Endothelial cell of umbilical vein (primary cell): Measurements from ENCODE around the gene PHF12. TPM values are rescaled to one million over a fixed set of nuclear protein-coding genes. Genes with fewer than 3 reads are reported as not detected.

Experiments used
- BruUV-seq: library from RNA; stranded (reverse); fragments of 400-500 nt; replicated peaks from 2 replicates; lab custom pipeline; 2021; lab: Mats Ljungman, UMichigan
- CTCF ChIA-PET: fragments of 300-600, 350-600 bp; sonication (Branson Sonifier 250); formaldehyde crosslinking; loops from one replicate; lab custom pipeline; 2021; ENCODE audit warnings: antibody characterized with exemption, inconsistent platforms; lab: Charles Lee
- POLR2A ChIA-PET: fragments of 300-600, 350-600 bp; sonication (Branson Sonifier 250); formaldehyde crosslinking; loops from one replicate; lab custom pipeline; 2021; ENCODE audit warnings: antibody characterized with exemption, inconsistent platforms; lab: Charles Lee
- DNase-seq: peaks from one replicate; pipeline ENCODE4 v3.0.0-alpha.2; 2011; ENCODE audit warnings: low read depth, low spot score
- FAIRE-seq: peaks from 2 replicates; lab custom pipeline; 2011; peaks lifted over from hg19 to GRCh38; lab: Jason Lieb, UNC
- H2AFZ ChIP-seq: 2 replicates; pipeline ENCODE4 v1.6.0; 2012; ENCODE audit warnings: low read depth, low read length, control low read depth, inconsistent platforms
- H3K27ac ChIP-seq: 2 replicates; pipeline ENCODE4 v1.5.1; 2011; ENCODE audit warnings: low read depth, mild to moderate bottlenecking, control low read depth, low read length, moderate library complexity; ENCODE audit not compliant: insufficient read depth
- H3K27me3 ChIP-seq, 2 experiments: 2 replicates each; pipeline versions ENCODE4 v1.6.0 to v1.6.1; 2011; ENCODE audit warnings: low read length in 2 of 2, mixed read lengths in 1 of 2; ENCODE audit not compliant: control insufficient read depth in 2 of 2, insufficient read depth in 2 of 2
- H3K36me3 ChIP-seq, 2 experiments: 2 replicates in 1 of 2; 3 replicates in 1 of 2; pipeline ENCODE4 v1.5.1; 2011; ENCODE audit warnings: low read length in 2 of 2, mild to moderate bottlenecking in 1 of 2, moderate library complexity in 1 of 2; ENCODE audit not compliant: control insufficient read depth in 2 of 2, insufficient read depth in 2 of 2; ENCODE audit errors: extremely low read depth in 1 of 2
- H3K4me1 ChIP-seq: 3 replicates; pipeline ENCODE4 v1.5.1; 2011; ENCODE audit warnings: mild to moderate bottlenecking, low read length; ENCODE audit not compliant: control insufficient read depth, insufficient read depth; ENCODE audit errors: extremely low read depth
- H3K4me2 ChIP-seq: 2 replicates; pipeline ENCODE4 v1.6.1; 2011; ENCODE audit warnings: low read length, control low read depth, mixed read lengths; ENCODE audit not compliant: insufficient read depth
- H3K4me3 ChIP-seq, 3 experiments: fragments of 200-600 bp in 1 of 3; sonication (generic), shearing (Covaris generic) in 1 of 3; replicated peaks in 1 of 3; 2 replicates each; pipeline ENCODE4 v1.5.1; 2011 to 2016; ENCODE audit warnings: control low read depth in 3 of 3, low read length in 3 of 3, mild to moderate bottlenecking in 2 of 3, inconsistent platforms in 1 of 3, low read depth in 1 of 3, moderate library complexity in 1 of 3; ENCODE audit not compliant: insufficient read depth in 1 of 3
- H3K79me2 ChIP-seq: 2 replicates; pipeline ENCODE4 v1.6.0; 2012; ENCODE audit warnings: low read length, inconsistent platforms; ENCODE audit not compliant: control insufficient read depth, insufficient read depth
- H3K9ac ChIP-seq: replicated peaks from 2 replicates; pipeline ENCODE3; 2011; ENCODE audit warnings: low read length, control low read depth; ENCODE audit not compliant: insufficient read depth; ENCODE audit errors: extremely low read depth
- H3K9me1 ChIP-seq: replicated peaks from 3 replicates; pipeline ENCODE4 v1.6.0; 2011; ENCODE audit warnings: mild to moderate bottlenecking, low read length; ENCODE audit not compliant: control insufficient read depth, insufficient read depth; ENCODE audit errors: extremely low read depth
- H3K9me3 ChIP-seq: replicated peaks from 2 replicates; pipeline ENCODE4 v1.5.1; 2012; ENCODE audit warnings: low read length, inconsistent platforms; ENCODE audit not compliant: control insufficient read depth, insufficient read depth
- H4K20me1 ChIP-seq: replicated peaks from 2 replicates; pipeline ENCODE3; 2011; ENCODE audit warnings: mild to moderate bottlenecking, low read length; ENCODE audit not compliant: control insufficient read depth, insufficient read depth; ENCODE audit errors: extremely low read depth
- EZH2 ChIP-seq: IDR thresholded peaks from 2 replicates; pipeline ENCODE4 v1.6.1; 2012; ENCODE audit warnings: borderline replicate concordance, low read depth, mild to moderate bottlenecking, moderate library complexity, low read length, inconsistent platforms; ENCODE audit not compliant: severe bottlenecking
- FOS ChIP-seq: IDR thresholded peaks from 2 replicates; pipeline ENCODE4 v1.6.1; 2011; ENCODE audit warnings: mild to moderate bottlenecking, low read length, moderate library complexity, borderline replicate concordance; ENCODE audit not compliant: insufficient read depth
- GATA2 ChIP-seq: IDR thresholded peaks from 2 replicates; pipeline ENCODE4 v1.7.0; 2011; ENCODE audit warnings: low read depth, mild to moderate bottlenecking, moderate library complexity, mixed read lengths, low read length; ENCODE audit not compliant: insufficient read length, insufficient read depth
- JUN ChIP-seq: IDR thresholded peaks from 2 replicates; pipeline ENCODE4 v1.6.1; 2011; ENCODE audit warnings: borderline replicate concordance, low read depth; ENCODE audit not compliant: insufficient read length, insufficient read depth
- MAX ChIP-seq: IDR thresholded peaks from 2 replicates; pipeline ENCODE4 v1.6.1; 2011; ENCODE audit not compliant: insufficient read depth, insufficient read length
- MYC ChIP-seq: IDR thresholded peaks from one replicate; pipeline ENCODE4 v1.6.1; 2011; ENCODE audit warnings: mild to moderate bottlenecking, low read depth, low read length
- POLR2A ChIP-seq: IDR thresholded peaks from 2 replicates; pipeline ENCODE4 v1.6.1; 2012; ENCODE audit warnings: low read depth, mild to moderate bottlenecking, control low read depth, low read length
- POLR2AphosphoS5 ChIP-seq: IDR thresholded peaks from 2 replicates; pipeline ENCODE4 v1.6.1; 2012; ENCODE audit warnings: low read depth, mild to moderate bottlenecking, control low read depth, low read length, moderate library complexity; ENCODE audit not compliant: insufficient read depth
- dilution Hi-C: fragments of 300-500 bp; cut with MboI; formaldehyde crosslinking; loops from one replicate; pipeline ENCODE4 v1.15.0; 2019; ENCODE audit warnings: low sequenced_read_pairs; ENCODE audit not compliant: extremely low pct_ligation_motif_present
- intact Hi-C: fragments of 100-400 bp; cut with micrococcal nuclease; formaldehyde crosslinking; loops from one replicate; pipeline ENCODE4 v1.10.0; 2022
- polyA plus RNA-seq, 4 experiments: library from polyadenylated mRNA; depleted of rRNA in 3 of 4; stranded (reverse) in 3 of 4; unstranded in 1 of 4; fragments of >200 nt; gene quantifications; 2 replicates each; pipeline versions ENCODE4 v1.2.1 to v1.2.3, GENCODE V29; 2011 to 2012; ENCODE audit warnings: missing spikeins in 1 of 4
- total RNA-seq: library from RNA; stranded (reverse); gene quantifications from 2 replicates; pipeline ENCODE4 v1.2.3, GENCODE V29; 2021
- TF ChIP-seq, protein P1 (sequence below), 2 donors: IDR thresholded peaks; 1 replicate in 1 of 2; 2 replicates in 1 of 2; pipeline ENCODE4 v1.5.1; 2011; ENCODE audit warnings: low read length in 2 of 2, mild to moderate bottlenecking in 2 of 2, moderate library complexity in 2 of 2, control low read depth in 1 of 2, inconsistent platforms in 1 of 2, low read depth in 1 of 2; ENCODE audit not compliant: insufficient read depth in 1 of 2; ENCODE audit errors: extremely low read depth in 1 of 2

Gene PHF12
- total and polyA plus RNA-seq, 2 donors (not counting 3 experiments of a cell fraction or from before 2014, with no cell fraction given): 26.6 to 44.2 TPM

- CTCF ChIA-PET: interaction anchor here (1.1 to 10.7 kb wide), 3 partner anchors 8 to 231 kb away, joined by 4 to 1079 read pairs (median 7); no protein-coding TSS in a partner anchor
- POLR2A ChIA-PET: no interaction called here
- no peak for FAIRE-seq
Measured at GRCh38 chr17:28957277-28957991, 6.1 kb upstream of the PHF12 start.

GRCh38 chr17:28956861-28957260 is 5.5 kb upstream of the PHF12 start:
- CTCF ChIA-PET: interaction anchor here (1.3 to 10.7 kb wide), 3 partner anchors 9 to 230 kb away, joined by 3 to 1079 read pairs (median 7); no protein-coding TSS in a partner anchor
- peaks cover 5% of the 10 kb centered on the region for H3K4me1 ChIP-seq
- no peak overlapping the region for H3K4me2 ChIP-seq
- no peaks in the 10 kb centered on the region for H3K27me3 ChIP-seq
- intact Hi-C loops: no loop called here
- TF ChIP-seq, protein P1, sequence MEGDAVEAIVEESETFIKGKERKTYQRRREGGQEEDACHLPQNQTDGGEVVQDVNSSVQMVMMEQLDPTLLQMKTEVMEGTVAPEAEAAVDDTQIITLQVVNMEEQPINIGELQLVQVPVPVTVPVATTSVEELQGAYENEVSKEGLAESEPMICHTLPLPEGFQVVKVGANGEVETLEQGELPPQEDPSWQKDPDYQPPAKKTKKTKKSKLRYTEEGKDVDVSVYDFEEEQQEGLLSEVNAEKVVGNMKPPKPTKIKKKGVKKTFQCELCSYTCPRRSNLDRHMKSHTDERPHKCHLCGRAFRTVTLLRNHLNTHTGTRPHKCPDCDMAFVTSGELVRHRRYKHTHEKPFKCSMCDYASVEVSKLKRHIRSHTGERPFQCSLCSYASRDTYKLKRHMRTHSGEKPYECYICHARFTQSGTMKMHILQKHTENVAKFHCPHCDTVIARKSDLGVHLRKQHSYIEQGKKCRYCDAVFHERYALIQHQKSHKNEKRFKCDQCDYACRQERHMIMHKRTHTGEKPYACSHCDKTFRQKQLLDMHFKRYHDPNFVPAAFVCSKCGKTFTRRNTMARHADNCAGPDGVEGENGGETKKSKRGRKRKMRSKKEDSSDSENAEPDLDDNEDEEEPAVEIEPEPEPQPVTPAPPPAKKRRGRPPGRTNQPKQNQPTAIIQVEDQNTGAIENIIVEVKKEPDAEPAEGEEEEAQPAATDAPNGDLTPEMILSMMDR (IDR thresholded peaks at IDR 0.05; ENCODE audit: extremely low read depth in 1 of 2, insufficient read depth in 1 of 2, low read depth in 1 of 2, low read length in 2 of 2): no peak
- TF ChIP-seq FOS (no peak), POLR2AphosphoS5 (no peak), GATA2 (no peak), JUN (no peak), POLR2A (no peak), MYC (no peak), MAX (no peak), EZH2 (no peak)
- no peak overlapping the region for H3K9ac ChIP-seq
- POLR2A ChIA-PET: no interaction called here
- no peaks in the 10 kb centered on the region for H3K9me1 ChIP-seq
- no peak for FAIRE-seq
- H3K79me2 ChIP-seq: no peaks in the 10 kb centered on the region
- dilution Hi-C loops: no loop called here
- DNase-seq: no peak
- no peak overlapping the region for H3K4me3 ChIP-seq
- no TSS peak for BruUV-seq
- no peaks in the 10 kb centered on the region for H4K20me1 ChIP-seq
- no peak overlapping the region for H2AFZ ChIP-seq
- H3K36me3 ChIP-seq: no peaks in the 10 kb centered on the region
- H3K27ac ChIP-seq: no peak overlapping the region
- no peaks in the 10 kb centered on the region for H3K9me3 ChIP-seq

More at GRCh38 chr17:28957277-28957991, 6.1 kb upstream of the PHF12 start:
- H3K4me2 ChIP-seq: no peak overlapping the region
- no peak overlapping the region for H3K4me3 ChIP-seq
- H3K27ac ChIP-seq: no peak overlapping the region
- no peaks in the 10 kb centered on the region for H3K9me3 ChIP-seq
- H3K4me1 ChIP-seq: peaks cover 5% of the 10 kb centered on the region
- TF ChIP-seq MAX: no peak
- no peak for TF ChIP-seq GATA2
- intact Hi-C loops (no loop called here), dilution Hi-C loops (no loop called here)
- no peak for DNase-seq
- no peaks in the 10 kb centered on the region for H4K20me1 ChIP-seq
- BruUV-seq: no TSS peak
- H3K79me2 ChIP-seq: no peaks in the 10 kb centered on the region
- H3K27me3 ChIP-seq: no peaks in the 10 kb centered on the region
- no peak overlapping the region for H3K9ac ChIP-seq
- H3K36me3 ChIP-seq: no peaks in the 10 kb centered on the region
- no peaks in the 10 kb centered on the region for H3K9me1 ChIP-seq
- H2AFZ ChIP-seq: no peak overlapping the region
